H9 (cell line): Measurements from ENCODE around the gene PEMT. TPM values are rescaled to one million over a fixed set of nuclear protein-coding genes. Genes with fewer than 3 reads are reported as not detected.

Experiments used
- DNase-seq: peaks from one replicate; pipeline ENCODE4 v3.0.0-alpha.2; 2017
- H2AFZ ChIP-seq: one replicate; pipeline ENCODE4 v1.6.1; 2013; ENCODE audit warnings: mild to moderate bottlenecking, low read length, control low read depth, moderate library complexity
- H2AK5ac ChIP-seq: 2 replicates; pipeline ENCODE4 v1.6.1; 2013; ENCODE audit warnings: low read length, control low read depth, mixed read lengths; ENCODE audit not compliant: insufficient read length
- H2BK120ac ChIP-seq: one replicate; pipeline ENCODE4 v1.6.1; 2013; ENCODE audit warnings: low read depth, mild to moderate bottlenecking, low read length, control low read depth, inconsistent platforms; ENCODE audit not compliant: poor library complexity, severe bottlenecking
- H2BK12ac ChIP-seq: 2 replicates; pipeline ENCODE4 v1.6.1; 2013; ENCODE audit warnings: low read length, control low read depth, mixed read lengths, low read depth; ENCODE audit not compliant: insufficient read length
- H2BK15ac ChIP-seq: 2 replicates; pipeline ENCODE4 v1.6.1; 2013; ENCODE audit warnings: low read depth, low read length, control low read depth
- H2BK20ac ChIP-seq: one replicate; pipeline ENCODE4 v1.6.1; 2013; ENCODE audit warnings: low read depth, mild to moderate bottlenecking, low read length, control low read depth, inconsistent platforms; ENCODE audit not compliant: poor library complexity, severe bottlenecking
- H2BK5ac ChIP-seq: 2 replicates; pipeline ENCODE4 v1.6.1; 2013; ENCODE audit warnings: low read length, control low read depth, mixed read lengths; ENCODE audit not compliant: insufficient read length
- H3K14ac ChIP-seq: 2 replicates; pipeline ENCODE4 v1.6.1; 2013; ENCODE audit warnings: low read length, control low read depth; ENCODE audit not compliant: insufficient read depth
- H3K18ac ChIP-seq: 2 replicates; pipeline ENCODE4 v1.6.1; 2013; ENCODE audit warnings: low read depth, mild to moderate bottlenecking, mixed read lengths, low read length, control low read depth; ENCODE audit not compliant: insufficient read length
- H3K23ac ChIP-seq: 2 replicates; pipeline ENCODE4 v1.6.1; 2013; ENCODE audit warnings: low read length, control low read depth, mixed read lengths, low read depth; ENCODE audit not compliant: insufficient read length
- H3K23me2 ChIP-seq: 2 replicates; pipeline ENCODE4 v1.6.1; 2013; ENCODE audit warnings: low read depth, mild to moderate bottlenecking, mixed read lengths, low read length, control low read depth; ENCODE audit not compliant: insufficient read length, poor library complexity, severe bottlenecking
- H3K27ac ChIP-seq: 2 replicates; pipeline ENCODE4 v1.5.1; 2013; ENCODE audit warnings: low read length, control low read depth, mixed read lengths, low read depth; ENCODE audit not compliant: insufficient read length
- H3K27me3 ChIP-seq: 2 replicates; pipeline ENCODE4 v1.6.1; 2013; ENCODE audit warnings: low read length, control low read depth, inconsistent platforms; ENCODE audit not compliant: insufficient read depth
- H3K4ac ChIP-seq: 2 replicates; pipeline ENCODE4 v1.6.1; 2013; ENCODE audit warnings: low read depth, mild to moderate bottlenecking, control low read depth, inconsistent platforms, low read length, moderate library complexity
- H3K4me1 ChIP-seq: 2 replicates; pipeline ENCODE4 v1.6.1; 2013; ENCODE audit warnings: low read length, control low read depth, inconsistent platforms; ENCODE audit not compliant: insufficient read depth
- H3K4me2 ChIP-seq: 2 replicates; pipeline ENCODE4 v1.6.1; 2013; ENCODE audit warnings: low read length, control low read depth, mixed read lengths; ENCODE audit not compliant: insufficient read length, insufficient read depth
- H3K56ac ChIP-seq: 2 replicates; pipeline ENCODE4 v1.6.1; 2013; ENCODE audit warnings: low read depth, mild to moderate bottlenecking, mixed read lengths, low read length, control low read depth; ENCODE audit not compliant: insufficient read length
- H3K79me1 ChIP-seq: 2 replicates; pipeline ENCODE4 v1.6.1; 2013; ENCODE audit warnings: low read depth, mild to moderate bottlenecking, moderate library complexity, low read length, control low read depth, inconsistent platforms; ENCODE audit not compliant: insufficient read depth, poor library complexity, severe bottlenecking
- H3K79me2 ChIP-seq: 2 replicates; pipeline ENCODE4 v1.6.1; 2013; ENCODE audit warnings: low read length, control low read depth, inconsistent platforms; ENCODE audit not compliant: insufficient read depth
- H3K9ac ChIP-seq: 2 replicates; pipeline ENCODE4 v1.6.1; 2013; ENCODE audit warnings: low read length, control low read depth, mixed read lengths; ENCODE audit not compliant: insufficient read length; ENCODE audit errors: extremely low read depth
- H3K9me3 ChIP-seq: one replicate; pipeline ENCODE4 v1.6.1; 2013; ENCODE audit warnings: low read depth, low read length, inconsistent platforms; ENCODE audit not compliant: control insufficient read depth
- H3T11ph ChIP-seq: one replicate; pipeline ENCODE4 v1.6.1; 2013; ENCODE audit warnings: mild to moderate bottlenecking, low read length, control low read depth, inconsistent platforms
- H4K20me1 ChIP-seq: one replicate; pipeline ENCODE4 v1.6.1; 2013; ENCODE audit not compliant: control insufficient read depth, insufficient read length, insufficient read depth
- H4K5ac ChIP-seq: 2 replicates; pipeline ENCODE4 v1.6.1; 2013; ENCODE audit warnings: low read depth, mild to moderate bottlenecking, mixed read lengths, low read length, control low read depth; ENCODE audit not compliant: insufficient read length
- H4K8ac ChIP-seq: replicated peaks from 2 replicates; pipeline ENCODE4 v1.6.1; 2013; ENCODE audit warnings: low read length, control low read depth, mixed read lengths, low read depth; ENCODE audit not compliant: insufficient read length
- H4K91ac ChIP-seq: 2 replicates; pipeline ENCODE4 v1.6.1; 2013; ENCODE audit warnings: low read depth, mild to moderate bottlenecking, moderate library complexity, mixed read lengths, low read length, control low read depth; ENCODE audit not compliant: insufficient read length
- H3K27ac Mint-ChIP-seq, 3 experiments: 2 replicates in 2 of 3; 3 replicates in 1 of 3; pipeline ENCODE4 v1.8.0; 2020 to 2021; ENCODE audit warnings: mixed read lengths in 3 of 3, mild to moderate bottlenecking in 1 of 3, moderate library complexity in 1 of 3
- H3K27me3 Mint-ChIP-seq: 2 replicates; pipeline ENCODE4 v1.8.0; 2021; ENCODE audit warnings: low read depth, mild to moderate bottlenecking, moderate library complexity, mixed read lengths
- H3K36me3 Mint-ChIP-seq, 3 experiments: 2 replicates in 2 of 3; 3 replicates in 1 of 3; pipeline ENCODE4 v1.8.0; 2020 to 2021; ENCODE audit warnings: low read depth in 3 of 3, mixed read lengths in 3 of 3; ENCODE audit not compliant: insufficient read depth in 1 of 3
- H3K4me1 Mint-ChIP-seq, 2 experiments: 2 replicates each; pipeline ENCODE4 v1.8.0; 2020; ENCODE audit warnings: mixed read lengths in 2 of 2
- H3K4me3 Mint-ChIP-seq, 2 experiments: 2 replicates in 1 of 2; 3 replicates in 1 of 2; pipeline ENCODE4 v1.8.0; 2020 to 2021; ENCODE audit warnings: mild to moderate bottlenecking in 2 of 2, mixed read lengths in 2 of 2, moderate library complexity in 1 of 2
- H3K9me3 Mint-ChIP-seq, 2 experiments: 2 replicates in 1 of 2; 3 replicates in 1 of 2; pipeline ENCODE4 v1.8.0; 2020; ENCODE audit warnings: mild to moderate bottlenecking in 2 of 2, mixed read lengths in 2 of 2, moderate library complexity in 1 of 2
- CTCF ChIP-seq: fragments of 200-600 bp; sonication (generic); conservative IDR thresholded peaks from 3 replicates; pipeline ENCODE4 v1.8.0; 2021; ENCODE audit warnings: antibody characterized with exemption, mild to moderate bottlenecking
- WGBS: extraction: QIAGEN DNeasy Blood & Tissue Kit; methylation state at CpG from one replicate; pipeline ENCODE4 v1.1.7; 2013; ENCODE audit warnings: missing lambda C conversion rate, low lambda C conversion rate, mixed read lengths; ENCODE audit not compliant: insufficient read length; ENCODE audit errors: extremely low coverage; 5-methylcytosine and 5-hydroxymethylcytosine counted together
- total RNA-seq: library from RNA; stranded (reverse); gene quantifications from 2 replicates; pipeline ENCODE4 v1.2.1, GENCODE V29; 2021

Gene PEMT
- total RNA-seq, 1 experiment from 2014 or later, result 63.2 TPM

DNA sequence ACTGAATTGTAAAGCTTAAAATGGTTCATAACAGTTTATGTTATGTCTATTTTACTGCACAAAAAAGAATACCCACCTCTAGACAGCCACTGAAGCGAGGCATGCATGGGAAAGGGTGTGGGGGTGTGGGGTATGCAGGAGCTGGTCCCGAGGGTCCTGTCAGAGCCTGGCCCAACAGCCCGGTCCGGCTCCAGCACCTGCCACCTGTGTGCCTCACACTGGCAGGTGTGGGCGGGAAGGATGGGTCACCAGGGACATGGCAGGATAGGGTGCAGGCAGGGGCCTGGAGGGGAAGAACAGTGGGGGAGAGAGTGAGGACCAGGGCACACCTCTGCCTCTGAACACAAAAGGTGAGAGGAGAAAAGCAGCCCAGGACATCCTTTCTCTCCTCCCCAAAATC lies 72.6 kb downstream of the PEMT start:
- no peaks in the 10 kb centered on the region for H3K27me3 Mint-ChIP-seq
- no peak for TF ChIP-seq CTCF
- no peak for DNase-seq

More for the DNA sequence above, 72.6 kb downstream of the PEMT start:
- no peak overlapping the region for H2BK12ac ChIP-seq
- H3K9me3 Mint-ChIP-seq, result peaks cover 0 to under 1% of the 10 kb centered on the region in 2 experiments; a peak in 1 of 5 replicates
- H3K79me1 ChIP-seq, result no peaks in the 10 kb centered on the region
- H3K4me2 ChIP-seq, result no peak overlapping the region
- no peak overlapping the region for H2BK15ac ChIP-seq
- H4K5ac ChIP-seq, result no peak overlapping the region
- no peaks in the 10 kb centered on the region for H3K27me3 ChIP-seq
- no peak overlapping the region for H3K4ac ChIP-seq
- H3K9me3 ChIP-seq, result no peaks in the 10 kb centered on the region
- H3K9ac ChIP-seq, result no peak overlapping the region
- H3K36me3 Mint-ChIP-seq, result peaks cover 0 to 4% (median 3%) of the 10 kb centered on the region in 3 experiments; a peak in 3 of 7 replicates
- no peak overlapping the region for H3K4me3 Mint-ChIP-seq
- no peaks in the 10 kb centered on the region for H3K79me2 ChIP-seq
- H2BK120ac ChIP-seq, result no peak overlapping the region
- H3K14ac ChIP-seq, result no peak overlapping the region
- H4K91ac ChIP-seq, result no peak overlapping the region
- H3K23me2 ChIP-seq, result no peaks in the 10 kb centered on the region
- no peak overlapping the region for H3K27ac ChIP-seq
- no peak overlapping the region for H3T11ph ChIP-seq
- H2AK5ac ChIP-seq, result no peak overlapping the region
- no peak overlapping the region for H2BK5ac ChIP-seq
- H3K18ac ChIP-seq, result no peak overlapping the region
- peaks cover 4% of the 10 kb centered on the region; the same call in 1 of the 2 replicates for H3K4me1 ChIP-seq
- no CpG with 5 or more reads among the region's 5 CpGs for WGBS
- H4K20me1 ChIP-seq, result peaks cover under 1% of the 10 kb centered on the region
- H2AFZ ChIP-seq, result no peak overlapping the region
- no peak overlapping the region for H3K56ac ChIP-seq
- no peak overlapping the region for H3K27ac Mint-ChIP-seq
- no peak overlapping the region for H2BK20ac ChIP-seq
- peaks cover 43 to 46% of the 10 kb centered on the region in 2 experiments for H3K4me1 Mint-ChIP-seq
- no peak overlapping the region for H4K8ac ChIP-seq
- H3K23ac ChIP-seq, result no peak overlapping the region
